HG02943 (cell line): ENCODE results near the gene ZCCHC24.

ENCODE experiments used
- ATAC-seq: cut with Tn5 transposase; IDR thresholded peaks from one replicate; pipeline ENCODE4 v1.9.1; 2021; ENCODE audit warnings: mild to moderate bottlenecking, low read depth, moderate library complexity; ENCODE audit not compliant: unreplicated experiment

Gene ZCCHC24

DNA sequence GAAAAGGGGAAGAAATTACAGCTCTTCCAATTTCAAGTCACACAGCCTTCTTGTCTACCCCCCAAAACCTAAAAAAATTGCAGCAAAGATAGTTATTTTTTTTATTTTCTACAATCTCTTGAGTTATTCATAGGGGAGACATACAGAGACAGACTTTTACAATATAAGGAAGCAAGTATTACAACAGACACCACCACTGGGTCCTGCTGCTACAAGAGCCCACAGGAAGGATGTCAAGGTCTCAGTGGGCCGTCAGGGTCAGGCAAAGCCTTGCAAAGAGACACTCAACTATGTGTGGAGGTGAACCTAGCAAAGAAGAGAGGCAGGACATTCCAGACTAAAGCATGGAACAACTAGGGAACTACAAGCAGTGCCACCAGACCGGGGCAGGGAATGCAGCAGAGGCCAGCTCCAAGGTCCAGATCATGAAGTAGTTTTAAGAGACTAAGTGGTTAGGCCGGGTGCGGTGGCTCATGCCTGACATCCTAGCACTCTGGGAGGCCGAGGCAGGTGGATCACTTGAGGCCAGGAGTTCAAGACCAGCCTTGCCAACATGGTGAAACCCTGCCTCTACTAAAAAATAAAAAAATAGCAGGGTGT lies 28.2 kb upstream of the ZCCHC24 start:
- no peak for ATAC-seq

- no peak for ATAC-seq
Observed at GRCh38 chr10:79472951-79473350, 27.5 kb upstream of the ZCCHC24 start.

GRCh38 chr10:79472449-79472848 lies 27.0 kb upstream of the ZCCHC24 start:
- no peak for ATAC-seq

DNA sequence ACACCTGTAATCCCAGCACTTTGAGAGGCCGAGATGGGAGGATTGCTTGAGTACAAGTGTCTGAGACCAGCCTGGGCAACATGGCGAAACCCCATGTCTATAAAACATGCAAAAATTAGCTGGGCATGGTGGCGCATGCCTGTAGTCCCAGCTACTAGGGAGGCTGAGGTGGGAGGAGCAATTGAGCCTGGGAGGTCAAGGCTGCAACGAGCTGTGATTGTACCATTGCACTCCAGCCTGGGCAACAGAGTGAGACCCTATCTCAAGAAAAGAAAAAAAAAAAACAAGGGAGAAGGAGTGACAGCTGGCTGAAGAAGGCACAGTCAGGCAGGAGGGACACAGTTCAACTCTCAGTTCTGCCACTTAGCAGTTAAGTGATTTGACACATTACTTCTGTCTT lies 26.4 kb upstream of the ZCCHC24 start:
- no peak for ATAC-seq

GRCh38 chr10:79470096-79470495 lies 24.7 kb upstream of the ZCCHC24 start:
- no peak for ATAC-seq

DNA sequence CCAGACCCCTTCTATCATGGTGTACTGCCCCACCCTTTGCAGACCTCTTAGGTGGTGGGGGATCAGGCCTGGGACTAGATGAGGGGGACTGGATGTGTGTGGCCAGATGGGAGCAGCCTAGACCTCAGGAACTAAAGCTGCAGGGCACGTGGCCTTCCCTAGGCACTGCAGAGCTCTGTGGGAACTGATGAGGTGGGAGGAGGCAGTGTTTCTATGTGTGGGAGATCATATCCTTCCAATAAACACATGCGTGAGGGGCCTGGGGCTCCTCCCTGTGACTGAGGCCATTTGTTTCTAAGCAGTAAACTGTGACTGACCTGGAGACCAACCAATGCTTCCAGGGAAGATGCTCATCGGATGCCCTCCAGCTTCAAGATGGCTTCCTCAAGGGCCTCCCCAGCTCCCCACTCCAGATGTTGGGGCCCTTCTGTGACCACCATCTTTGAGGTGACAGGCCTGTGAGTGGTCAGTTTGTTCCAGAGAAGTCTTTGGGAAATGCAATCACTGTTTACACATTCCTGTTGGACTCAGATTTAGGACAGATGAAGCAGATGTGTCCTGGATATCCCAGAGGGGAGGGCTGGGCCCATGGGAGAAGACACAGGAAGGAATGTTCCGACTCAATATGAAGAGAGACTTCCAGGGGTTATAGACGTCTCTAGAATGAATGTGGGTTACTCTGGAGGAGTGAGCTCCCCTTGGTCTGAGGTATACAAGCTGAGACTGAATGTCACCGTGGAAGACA lies 23.6 kb upstream of the ZCCHC24 start:
- no peak for ATAC-seq

DNA sequence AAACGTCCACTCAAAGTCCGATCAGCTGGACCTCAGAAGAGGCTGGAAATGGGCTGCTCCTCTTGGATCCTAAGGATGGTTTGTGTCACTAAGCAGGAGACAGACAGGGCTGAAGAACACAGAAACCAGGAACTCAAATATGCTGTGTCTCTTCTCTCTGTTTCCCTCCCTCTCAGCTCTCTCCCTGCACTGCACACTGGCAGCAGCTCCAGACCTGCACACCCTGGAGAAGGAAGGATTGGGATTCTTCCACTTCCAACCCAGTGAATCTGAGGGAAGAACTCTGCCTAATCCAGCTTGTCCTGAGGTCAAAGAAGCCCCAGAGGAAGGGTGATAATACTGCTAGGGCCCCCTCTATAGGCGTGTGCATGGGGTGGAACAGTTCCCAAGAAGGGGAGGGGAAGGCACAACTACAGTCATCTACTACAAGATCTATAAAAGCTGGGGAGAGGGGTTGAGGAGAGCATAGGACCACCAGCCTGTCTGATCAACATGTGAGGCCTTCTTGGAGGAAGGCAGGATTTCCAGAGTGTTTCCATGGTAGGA lies 22.7 kb upstream of the ZCCHC24 start:
- ATAC-seq = no peak

DNA sequence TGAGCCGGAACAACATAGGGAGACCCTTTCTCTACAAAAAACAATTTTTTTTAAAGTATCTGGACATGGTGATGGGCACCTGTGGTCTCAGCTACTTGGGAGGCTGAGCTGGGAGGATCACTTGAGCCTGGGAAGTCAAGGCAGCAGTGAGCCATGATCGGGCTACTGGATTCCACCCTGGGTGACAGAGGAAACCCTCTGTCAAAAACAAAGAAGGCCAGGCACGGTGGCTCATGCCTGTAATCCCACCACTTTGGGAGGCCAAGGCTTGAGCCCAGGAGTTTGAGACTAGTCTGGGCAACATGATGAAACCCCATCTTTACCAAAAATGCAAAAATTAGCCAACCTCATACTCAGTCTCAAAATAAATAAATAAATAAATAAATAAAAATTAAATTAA lies 19.9 kb upstream of the ZCCHC24 start:
- no peak for ATAC-seq

GRCh38 chr10:79463578-79464496 lies 18.4 kb upstream of the ZCCHC24 start:
- no peak for ATAC-seq

- no peak for ATAC-seq
Observed at GRCh38 chr10:79460687-79461086, 15.3 kb upstream of the ZCCHC24 start.

- ATAC-seq = no peak
Observed at GRCh38 chr10:79459243-79459642, 13.8 kb upstream of the ZCCHC24 start.

GRCh38 chr10:79458483-79458882 lies 13.1 kb upstream of the ZCCHC24 start:
- no peak for ATAC-seq

GRCh38 chr10:79457256-79457785 lies 11.9 kb upstream of the ZCCHC24 start:
- no peak for ATAC-seq

- ATAC-seq = no peak
Observed at GRCh38 chr10:79454259-79454658, 8.8 kb upstream of the ZCCHC24 start.

DNA sequence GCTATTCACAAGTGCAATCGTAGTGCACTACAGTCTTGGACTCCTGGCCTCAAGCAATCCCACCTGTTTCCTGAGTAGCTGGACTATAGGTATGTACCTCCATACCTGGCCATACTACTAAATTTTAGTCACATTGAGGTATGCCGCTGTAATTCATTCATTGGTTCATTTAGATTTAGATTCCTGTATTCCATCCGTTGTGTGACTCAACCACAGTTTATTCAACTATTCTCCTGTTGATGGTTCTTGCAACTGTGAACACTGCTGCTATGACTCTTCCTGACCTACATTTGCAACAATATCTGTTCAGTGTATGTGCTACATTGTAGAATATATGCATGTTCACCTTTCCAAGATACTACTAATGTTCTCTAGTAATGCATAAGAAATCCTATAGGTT lies 8.0 kb upstream of the ZCCHC24 start:
- ATAC-seq = no peak

- no peak for ATAC-seq
Observed at GRCh38 chr10:79452174-79452611, 6.8 kb upstream of the ZCCHC24 start.

DNA sequence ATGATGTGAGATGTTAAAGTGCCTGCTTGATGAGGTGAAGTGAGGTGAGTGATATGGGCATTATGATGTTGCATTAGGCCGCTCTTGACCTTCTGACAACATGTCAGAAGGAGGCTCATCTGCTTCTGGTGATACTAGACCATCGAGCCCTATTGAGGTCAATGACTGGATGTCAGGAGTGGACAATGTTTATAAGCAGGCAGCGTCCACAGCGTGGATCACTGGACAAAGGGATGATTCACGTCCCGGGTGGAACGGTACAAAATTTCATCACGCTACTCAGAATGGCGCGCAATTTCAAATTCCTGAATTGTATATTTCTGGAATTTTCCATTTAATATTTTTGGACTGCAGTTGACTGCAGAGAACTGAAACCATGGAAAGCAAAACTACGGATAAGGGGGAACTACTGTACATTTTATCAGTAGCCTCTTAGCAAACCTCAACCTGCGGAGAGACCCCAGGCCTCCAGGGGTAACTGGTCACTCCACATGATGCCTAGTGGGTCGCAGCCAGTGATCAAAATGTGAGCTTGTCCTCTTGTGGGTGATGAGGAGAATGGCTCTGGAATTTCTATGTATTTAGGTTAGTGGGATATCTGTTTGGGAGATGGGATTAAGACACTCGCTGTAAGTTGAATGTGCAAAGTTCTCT lies 5.7 kb upstream of the ZCCHC24 start:
- no peak for ATAC-seq

- no peak for ATAC-seq
Observed at GRCh38 chr10:79449181-79450146, 4.0 kb upstream of the ZCCHC24 start.

DNA sequence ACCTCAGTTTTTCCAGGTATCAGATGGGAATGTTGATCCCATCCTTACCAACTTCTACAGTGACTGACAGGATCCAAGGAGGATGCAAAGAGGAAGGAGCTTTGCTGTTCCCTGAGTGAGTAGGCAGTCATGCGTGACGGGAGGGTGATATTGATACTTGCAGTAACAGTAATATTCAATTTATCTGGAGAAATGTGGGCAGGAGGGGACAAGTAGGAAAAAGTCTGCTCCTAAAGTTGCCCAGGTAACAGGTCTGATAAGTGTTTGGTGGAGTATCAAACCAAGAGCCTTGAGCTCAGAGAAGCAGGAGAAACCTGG lies 3.3 kb upstream of the ZCCHC24 start:
- no peak for ATAC-seq
